ENCODE results near the gene LINGO4.

DNA sequence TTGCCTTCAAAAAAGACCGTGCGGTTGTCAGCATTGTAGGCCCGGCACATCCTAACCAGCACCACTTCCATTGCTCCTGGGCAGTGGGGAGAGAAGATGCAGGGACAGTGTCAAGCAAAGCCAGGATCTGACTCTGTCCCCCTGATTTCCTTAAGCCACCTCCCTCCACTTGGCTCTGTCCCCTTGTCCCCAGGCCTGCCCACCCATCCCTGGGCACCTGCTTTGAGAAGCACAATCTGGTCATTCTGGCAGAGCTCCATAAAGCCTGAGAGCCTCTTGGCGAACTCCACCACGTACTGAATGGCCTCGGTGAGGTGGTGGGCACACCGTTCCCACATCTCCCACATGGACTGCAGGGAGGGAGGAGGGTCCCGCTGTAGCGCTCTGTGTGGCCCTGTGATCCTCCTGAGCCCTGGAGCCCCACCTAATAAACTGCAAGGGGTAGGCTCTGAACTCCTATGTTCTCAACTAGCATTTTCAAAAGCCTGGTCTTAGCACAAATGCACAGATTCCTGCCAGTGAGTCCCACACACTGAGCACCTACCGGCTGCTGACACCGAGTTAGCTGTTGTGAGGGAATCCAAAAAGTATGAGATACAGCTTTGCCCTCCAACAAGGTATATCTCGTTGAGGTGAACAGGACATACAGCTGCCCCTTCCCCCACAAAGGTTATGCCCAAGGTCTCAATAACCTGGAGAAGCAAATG is 8.2 kb upstream of the LINGO4 start:
- TF ChIP-seq, protein P1, sequence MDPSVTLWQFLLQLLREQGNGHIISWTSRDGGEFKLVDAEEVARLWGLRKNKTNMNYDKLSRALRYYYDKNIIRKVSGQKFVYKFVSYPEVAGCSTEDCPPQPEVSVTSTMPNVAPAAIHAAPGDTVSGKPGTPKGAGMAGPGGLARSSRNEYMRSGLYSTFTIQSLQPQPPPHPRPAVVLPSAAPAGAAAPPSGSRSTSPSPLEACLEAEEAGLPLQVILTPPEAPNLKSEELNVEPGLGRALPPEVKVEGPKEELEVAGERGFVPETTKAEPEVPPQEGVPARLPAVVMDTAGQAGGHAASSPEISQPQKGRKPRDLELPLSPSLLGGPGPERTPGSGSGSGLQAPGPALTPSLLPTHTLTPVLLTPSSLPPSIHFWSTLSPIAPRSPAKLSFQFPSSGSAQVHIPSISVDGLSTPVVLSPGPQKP (IDR thresholded peaks at IDR 0.05; ENCODE audit: low read depth, low read length), result no peak
- TF ChIP-seq, protein P2, sequence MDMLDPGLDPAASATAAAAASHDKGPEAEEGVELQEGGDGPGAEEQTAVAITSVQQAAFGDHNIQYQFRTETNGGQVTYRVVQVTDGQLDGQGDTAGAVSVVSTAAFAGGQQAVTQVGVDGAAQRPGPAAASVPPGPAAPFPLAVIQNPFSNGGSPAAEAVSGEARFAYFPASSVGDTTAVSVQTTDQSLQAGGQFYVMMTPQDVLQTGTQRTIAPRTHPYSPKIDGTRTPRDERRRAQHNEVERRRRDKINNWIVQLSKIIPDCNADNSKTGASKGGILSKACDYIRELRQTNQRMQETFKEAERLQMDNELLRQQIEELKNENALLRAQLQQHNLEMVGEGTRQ (IDR thresholded peaks at IDR 0.05; ENCODE audit: borderline replicate concordance, low read depth, low read length), result no peak
- TF ChIP-seq TCF3 (IDR thresholded peaks at IDR 0.05; ENCODE audit: borderline replicate concordance, insufficient read depth, low read depth, low read length), result no peak
- TF ChIP-seq, protein P3, sequence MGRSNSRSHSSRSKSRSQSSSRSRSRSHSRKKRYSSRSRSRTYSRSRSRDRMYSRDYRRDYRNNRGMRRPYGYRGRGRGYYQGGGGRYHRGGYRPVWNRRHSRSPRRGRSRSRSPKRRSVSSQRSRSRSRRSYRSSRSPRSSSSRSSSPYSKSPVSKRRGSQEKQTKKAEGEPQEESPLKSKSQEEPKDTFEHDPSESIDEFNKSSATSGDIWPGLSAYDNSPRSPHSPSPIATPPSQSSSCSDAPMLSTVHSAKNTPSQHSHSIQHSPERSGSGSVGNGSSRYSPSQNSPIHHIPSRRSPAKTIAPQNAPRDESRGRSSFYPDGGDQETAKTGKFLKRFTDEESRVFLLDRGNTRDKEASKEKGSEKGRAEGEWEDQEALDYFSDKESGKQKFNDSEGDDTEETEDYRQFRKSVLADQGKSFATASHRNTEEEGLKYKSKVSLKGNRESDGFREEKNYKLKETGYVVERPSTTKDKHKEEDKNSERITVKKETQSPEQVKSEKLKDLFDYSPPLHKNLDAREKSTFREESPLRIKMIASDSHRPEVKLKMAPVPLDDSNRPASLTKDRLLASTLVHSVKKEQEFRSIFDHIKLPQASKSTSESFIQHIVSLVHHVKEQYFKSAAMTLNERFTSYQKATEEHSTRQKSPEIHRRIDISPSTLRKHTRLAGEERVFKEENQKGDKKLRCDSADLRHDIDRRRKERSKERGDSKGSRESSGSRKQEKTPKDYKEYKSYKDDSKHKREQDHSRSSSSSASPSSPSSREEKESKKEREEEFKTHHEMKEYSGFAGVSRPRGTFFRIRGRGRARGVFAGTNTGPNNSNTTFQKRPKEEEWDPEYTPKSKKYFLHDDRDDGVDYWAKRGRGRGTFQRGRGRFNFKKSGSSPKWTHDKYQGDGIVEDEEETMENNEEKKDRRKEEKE (IDR thresholded peaks at IDR 0.05), result no peak
- TF ChIP-seq NFIC (IDR thresholded peaks at IDR 0.05; ENCODE audit: low read depth, low read length), result no peak
- TF ChIP-seq PAX8 (IDR thresholded peaks at IDR 0.05), result no peak
- no peak for TF ChIP-seq KDM1A (IDR thresholded peaks at IDR 0.05; ENCODE audit: borderline replicate concordance)
- TF ChIP-seq, protein P4, sequence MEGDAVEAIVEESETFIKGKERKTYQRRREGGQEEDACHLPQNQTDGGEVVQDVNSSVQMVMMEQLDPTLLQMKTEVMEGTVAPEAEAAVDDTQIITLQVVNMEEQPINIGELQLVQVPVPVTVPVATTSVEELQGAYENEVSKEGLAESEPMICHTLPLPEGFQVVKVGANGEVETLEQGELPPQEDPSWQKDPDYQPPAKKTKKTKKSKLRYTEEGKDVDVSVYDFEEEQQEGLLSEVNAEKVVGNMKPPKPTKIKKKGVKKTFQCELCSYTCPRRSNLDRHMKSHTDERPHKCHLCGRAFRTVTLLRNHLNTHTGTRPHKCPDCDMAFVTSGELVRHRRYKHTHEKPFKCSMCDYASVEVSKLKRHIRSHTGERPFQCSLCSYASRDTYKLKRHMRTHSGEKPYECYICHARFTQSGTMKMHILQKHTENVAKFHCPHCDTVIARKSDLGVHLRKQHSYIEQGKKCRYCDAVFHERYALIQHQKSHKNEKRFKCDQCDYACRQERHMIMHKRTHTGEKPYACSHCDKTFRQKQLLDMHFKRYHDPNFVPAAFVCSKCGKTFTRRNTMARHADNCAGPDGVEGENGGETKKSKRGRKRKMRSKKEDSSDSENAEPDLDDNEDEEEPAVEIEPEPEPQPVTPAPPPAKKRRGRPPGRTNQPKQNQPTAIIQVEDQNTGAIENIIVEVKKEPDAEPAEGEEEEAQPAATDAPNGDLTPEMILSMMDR (IDR thresholded peaks at IDR 0.05 in 2 of 3, conservative IDR thresholded peaks at IDR 0.05 in 1 of 3; ENCODE audit: control insufficient read depth in 2 of 3, extremely low read depth in 1 of 3, insufficient read depth in 1 of 3, low read depth in 3 of 3, low read length in 3 of 3), result no peak
- TF ChIP-seq POLR2A (IDR thresholded peaks at IDR 0.05; ENCODE audit: low read depth, low read length), result no peak
- no peak for TF ChIP-seq NFXL1 (IDR thresholded peaks at IDR 0.05; ENCODE audit: borderline replicate concordance)
- no peak for TF ChIP-seq PAX5 (IDR thresholded peaks at IDR 0.05; ENCODE audit: borderline replicate concordance, low read depth, low read length)
- TF ChIP-seq, protein P5, sequence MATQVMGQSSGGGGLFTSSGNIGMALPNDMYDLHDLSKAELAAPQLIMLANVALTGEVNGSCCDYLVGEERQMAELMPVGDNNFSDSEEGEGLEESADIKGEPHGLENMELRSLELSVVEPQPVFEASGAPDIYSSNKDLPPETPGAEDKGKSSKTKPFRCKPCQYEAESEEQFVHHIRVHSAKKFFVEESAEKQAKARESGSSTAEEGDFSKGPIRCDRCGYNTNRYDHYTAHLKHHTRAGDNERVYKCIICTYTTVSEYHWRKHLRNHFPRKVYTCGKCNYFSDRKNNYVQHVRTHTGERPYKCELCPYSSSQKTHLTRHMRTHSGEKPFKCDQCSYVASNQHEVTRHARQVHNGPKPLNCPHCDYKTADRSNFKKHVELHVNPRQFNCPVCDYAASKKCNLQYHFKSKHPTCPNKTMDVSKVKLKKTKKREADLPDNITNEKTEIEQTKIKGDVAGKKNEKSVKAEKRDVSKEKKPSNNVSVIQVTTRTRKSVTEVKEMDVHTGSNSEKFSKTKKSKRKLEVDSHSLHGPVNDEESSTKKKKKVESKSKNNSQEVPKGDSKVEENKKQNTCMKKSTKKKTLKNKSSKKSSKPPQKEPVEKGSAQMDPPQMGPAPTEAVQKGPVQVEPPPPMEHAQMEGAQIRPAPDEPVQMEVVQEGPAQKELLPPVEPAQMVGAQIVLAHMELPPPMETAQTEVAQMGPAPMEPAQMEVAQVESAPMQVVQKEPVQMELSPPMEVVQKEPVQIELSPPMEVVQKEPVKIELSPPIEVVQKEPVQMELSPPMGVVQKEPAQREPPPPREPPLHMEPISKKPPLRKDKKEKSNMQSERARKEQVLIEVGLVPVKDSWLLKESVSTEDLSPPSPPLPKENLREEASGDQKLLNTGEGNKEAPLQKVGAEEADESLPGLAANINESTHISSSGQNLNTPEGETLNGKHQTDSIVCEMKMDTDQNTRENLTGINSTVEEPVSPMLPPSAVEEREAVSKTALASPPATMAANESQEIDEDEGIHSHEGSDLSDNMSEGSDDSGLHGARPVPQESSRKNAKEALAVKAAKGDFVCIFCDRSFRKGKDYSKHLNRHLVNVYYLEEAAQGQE (IDR thresholded peaks at IDR 0.05; ENCODE audit: low read depth, low read length), result no peak
- no peak for TF ChIP-seq SIN3A (IDR thresholded peaks at IDR 0.05; ENCODE audit: low read depth, low read length)
- no peak for TF ChIP-seq RFX5 (IDR thresholded peaks at IDR 0.05; ENCODE audit: low read depth, low read length)

Measured in GM12878 (cell line).